SKM-1 treated with dmso at 0.1 percent for 144 hours (cell line): ENCODE measurements around the gene XCR1.
"Not testable (repeated sequence)": the region's sequence is repeated elsewhere in the genome, so short reads cannot be mapped to it uniquely, and the experiment has no call there.

Source experiments
- DNase-seq: peaks from one replicate; lab custom pipeline; 2025; ENCODE audit not compliant: unreplicated experiment; lab: John Stamatoyannopoulos, UW

The XCR1 gene, protein sequence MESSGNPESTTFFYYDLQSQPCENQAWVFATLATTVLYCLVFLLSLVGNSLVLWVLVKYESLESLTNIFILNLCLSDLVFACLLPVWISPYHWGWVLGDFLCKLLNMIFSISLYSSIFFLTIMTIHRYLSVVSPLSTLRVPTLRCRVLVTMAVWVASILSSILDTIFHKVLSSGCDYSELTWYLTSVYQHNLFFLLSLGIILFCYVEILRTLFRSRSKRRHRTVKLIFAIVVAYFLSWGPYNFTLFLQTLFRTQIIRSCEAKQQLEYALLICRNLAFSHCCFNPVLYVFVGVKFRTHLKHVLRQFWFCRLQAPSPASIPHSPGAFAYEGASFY

DNA sequence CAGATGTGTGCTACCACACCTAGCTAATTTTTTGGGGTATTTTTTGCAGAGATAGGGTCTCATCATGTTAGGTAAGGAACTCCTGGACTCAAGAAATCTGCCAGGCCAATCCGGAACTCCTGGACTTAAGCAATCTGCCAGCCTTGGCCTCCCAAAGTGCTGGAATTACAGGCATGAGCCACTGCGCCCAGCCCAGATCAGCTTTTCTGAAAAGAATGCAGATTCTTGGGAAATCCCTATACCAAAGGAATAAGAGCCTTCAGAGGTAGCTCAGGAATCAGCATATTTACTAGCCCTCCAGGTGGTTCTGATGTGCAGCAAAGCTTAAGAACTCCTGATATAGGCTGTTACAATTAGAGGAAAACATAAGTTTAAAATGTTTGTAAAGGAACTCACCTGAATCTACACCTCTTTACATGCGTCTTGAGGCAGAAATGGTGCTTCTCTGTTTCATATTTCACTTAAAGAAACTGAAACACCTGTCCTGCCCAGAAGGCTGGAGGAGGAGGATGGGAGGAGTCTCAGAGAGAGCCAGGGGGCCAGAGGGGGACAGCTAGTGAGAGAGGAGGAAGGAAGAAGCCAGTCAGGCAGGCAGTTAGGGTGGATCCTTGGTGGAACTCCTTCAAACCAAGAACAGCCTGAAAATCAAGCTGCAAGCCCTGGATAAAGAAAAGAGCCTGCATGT is at the start of gene XCR1:
Gene XCR1 (minus strand): TSS at position 463 of the 685 bp plus-strand sequence. CDS start 5,536 bp downstream, outside the sequence.
- no peak for DNase-seq

DNA sequence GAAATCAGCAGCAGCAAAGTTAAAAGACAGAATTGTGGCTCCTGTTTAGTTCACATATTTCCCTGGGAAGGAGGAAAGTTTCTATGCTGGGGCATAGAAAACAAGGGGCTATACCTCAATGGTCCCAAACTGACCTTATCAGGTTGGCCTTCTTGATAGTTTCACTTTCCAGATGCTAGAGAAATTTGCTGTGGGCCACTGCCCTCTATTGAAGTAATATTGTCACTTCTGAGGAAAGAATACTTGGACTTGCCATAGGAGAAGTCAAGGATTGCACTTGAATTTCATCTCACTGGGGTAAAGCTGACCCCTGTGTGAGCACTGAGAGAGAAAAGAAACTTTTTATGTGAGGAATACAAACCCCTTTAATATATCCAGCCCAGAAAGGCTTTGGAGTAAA is 49.3 kb upstream of the XCR1 start:
- no peak for DNase-seq

DNA sequence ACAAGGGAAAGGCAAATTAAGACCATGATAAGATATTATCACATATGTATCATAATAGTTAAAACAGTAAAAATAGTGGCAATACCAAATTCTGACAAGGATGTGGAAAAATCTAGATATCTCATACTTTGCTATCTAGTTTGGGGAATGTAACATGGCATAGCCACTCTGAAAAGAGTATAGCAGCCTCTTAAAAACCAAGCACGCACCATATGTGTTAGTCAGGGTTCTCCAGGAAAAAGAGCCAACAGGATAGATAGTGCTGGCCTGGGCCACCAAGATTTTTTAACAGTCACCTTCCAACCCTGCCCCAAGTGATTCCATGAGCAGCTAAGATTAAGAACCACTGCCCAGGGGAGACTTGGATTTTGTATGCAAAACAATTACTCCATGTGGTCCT is 48.5 kb upstream of the XCR1 start:
- no peak for DNase-seq

DNA sequence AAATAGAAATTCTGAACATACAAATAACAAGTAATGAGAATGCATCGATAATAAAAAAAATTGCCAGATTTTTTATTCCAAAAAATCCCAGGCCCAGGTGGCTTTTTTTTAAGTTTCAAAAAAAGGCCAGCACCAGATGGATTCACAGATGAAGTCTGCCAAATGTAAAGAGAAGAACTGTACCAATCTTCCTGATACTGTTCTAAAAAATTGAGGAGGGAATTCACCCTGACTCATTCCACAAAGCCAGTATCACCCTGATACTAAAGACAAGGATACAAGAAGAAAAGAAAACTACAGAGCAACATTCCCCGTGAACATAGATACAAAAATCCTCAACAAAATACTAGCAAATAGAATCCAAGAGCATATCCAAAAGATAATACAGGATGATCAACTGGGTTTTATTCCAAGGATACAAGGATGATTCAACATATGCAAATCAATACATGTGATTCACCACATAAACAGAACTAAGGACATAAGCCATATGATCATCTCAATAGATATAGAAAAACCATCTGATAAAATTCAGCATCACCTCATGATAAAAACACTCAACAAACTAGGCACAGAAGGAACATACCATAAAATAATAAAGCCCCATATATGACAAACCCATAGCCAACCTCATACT is 44.1 kb upstream of the XCR1 start:
- no peak for DNase-seq

DNA sequence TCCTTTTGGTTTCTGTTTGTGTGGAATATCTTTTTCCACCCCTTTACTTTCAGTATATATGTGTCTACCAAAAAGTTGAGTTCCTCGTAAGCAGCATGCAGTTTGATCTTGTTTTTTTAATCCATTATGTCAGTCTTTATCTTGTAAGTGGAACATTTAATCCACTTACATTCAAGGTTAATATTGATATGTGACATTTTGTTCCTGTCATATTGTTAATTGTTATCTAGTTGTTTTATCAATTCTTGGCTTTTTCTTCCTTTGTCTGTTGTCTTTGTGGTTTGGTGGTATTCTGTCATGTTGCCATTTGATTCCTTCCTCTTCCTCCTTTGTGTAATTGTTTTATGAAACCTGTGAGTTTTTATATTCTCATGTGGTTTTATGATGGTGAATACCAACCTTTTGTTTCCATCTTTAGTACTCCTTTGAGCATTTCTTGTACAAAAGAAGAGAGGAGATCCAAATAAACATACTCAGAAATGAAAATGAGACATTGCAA is 43.4 kb upstream of the XCR1 start:
- no peak for DNase-seq

DNA sequence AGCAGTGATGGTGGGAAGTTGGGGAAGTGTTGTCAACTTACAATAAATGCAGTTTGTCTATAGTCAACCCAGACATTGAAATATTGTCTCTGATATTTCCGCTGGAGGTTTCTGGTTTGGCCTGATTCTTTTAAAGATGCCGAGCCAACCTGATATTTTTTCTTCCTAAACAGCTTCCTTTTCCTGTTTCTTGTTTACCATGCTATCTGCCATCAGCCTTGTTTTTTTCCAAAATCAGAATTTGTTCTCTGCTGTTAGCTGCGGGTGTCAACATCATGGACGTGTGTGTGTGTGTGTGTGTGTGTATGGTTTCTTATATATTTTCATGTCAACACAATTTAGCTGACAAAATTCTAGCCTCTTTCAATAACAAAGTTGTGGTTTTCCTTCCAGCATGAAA is 41.2 kb upstream of the XCR1 start:
- DNase-seq = no peak

DNA sequence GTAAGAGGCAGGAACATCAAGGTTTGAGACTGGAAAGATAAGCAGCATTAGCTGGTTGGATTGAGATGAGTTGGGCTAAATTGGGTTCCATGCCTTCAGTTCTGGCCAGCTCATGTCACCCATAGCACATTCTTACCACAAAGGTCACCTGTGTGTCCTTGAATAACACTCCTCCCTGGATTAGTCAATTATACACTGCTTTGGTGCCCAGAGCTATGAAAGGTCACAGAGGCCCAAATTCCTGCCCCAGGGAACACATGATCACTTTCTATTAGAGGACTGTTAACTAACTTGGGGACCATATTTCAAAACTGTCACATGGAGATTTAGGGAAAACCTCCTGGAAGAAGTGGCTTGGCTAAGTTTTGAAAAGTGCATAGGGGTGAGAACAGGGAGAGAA is 40.1 kb upstream of the XCR1 start:
- DNase-seq = no peak

GRCh38 chr3:46065750-46066256 is 38.5 kb upstream of the XCR1 start:
- no peak for DNase-seq

DNA sequence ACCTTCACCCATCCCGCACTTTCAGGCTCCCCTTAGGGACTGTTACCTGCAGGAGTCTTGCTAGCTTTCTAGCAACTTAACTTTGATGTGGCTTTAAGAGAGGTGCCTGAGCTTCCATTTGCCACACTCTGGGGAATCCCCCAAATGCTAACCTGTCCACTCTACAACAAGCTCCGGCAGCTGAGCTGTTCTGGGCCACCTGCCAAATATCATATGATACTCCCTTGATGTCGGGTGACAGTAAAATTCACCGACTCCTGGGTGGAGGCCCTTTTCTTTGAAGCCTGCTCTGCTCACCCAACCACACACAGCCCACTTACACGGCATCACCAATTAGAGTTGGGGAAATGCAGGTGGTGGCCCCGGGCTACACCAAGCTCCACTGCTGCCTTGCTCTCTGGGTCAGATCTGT is 38.0 kb upstream of the XCR1 start:
- no peak for DNase-seq

GRCh38 chr3:46062679-46063078 is 35.4 kb upstream of the XCR1 start:
- DNase-seq = no peak

GRCh38 chr3:46061887-46062286 is 34.6 kb upstream of the XCR1 start:
- no peak for DNase-seq

GRCh38 chr3:46061108-46061720 is 33.9 kb upstream of the XCR1 start:
- no peak for DNase-seq

DNA sequence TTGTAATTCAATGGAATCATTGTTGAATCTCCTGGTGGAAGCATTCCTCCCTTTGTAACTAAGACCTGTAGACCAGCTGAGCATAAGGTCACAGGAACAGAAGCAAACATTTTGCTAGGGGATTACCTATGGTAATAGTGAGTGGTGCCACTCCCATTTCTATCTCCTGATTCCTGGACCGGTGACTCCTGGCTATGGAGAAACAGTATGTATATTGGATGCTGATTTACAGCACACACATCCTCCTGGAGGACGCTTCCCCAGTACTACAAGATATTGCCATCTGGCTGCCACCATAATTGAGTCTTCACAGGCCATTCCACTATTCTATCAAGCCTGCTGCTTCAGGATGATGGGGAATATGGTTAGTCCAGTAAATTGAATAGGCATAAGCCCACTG is 33.3 kb upstream of the XCR1 start:
- no peak for DNase-seq

- DNase-seq = peak; percentile 46
Observed at GRCh38 chr3:46059432-46059831, 32.1 kb upstream of the XCR1 start.

DNA sequence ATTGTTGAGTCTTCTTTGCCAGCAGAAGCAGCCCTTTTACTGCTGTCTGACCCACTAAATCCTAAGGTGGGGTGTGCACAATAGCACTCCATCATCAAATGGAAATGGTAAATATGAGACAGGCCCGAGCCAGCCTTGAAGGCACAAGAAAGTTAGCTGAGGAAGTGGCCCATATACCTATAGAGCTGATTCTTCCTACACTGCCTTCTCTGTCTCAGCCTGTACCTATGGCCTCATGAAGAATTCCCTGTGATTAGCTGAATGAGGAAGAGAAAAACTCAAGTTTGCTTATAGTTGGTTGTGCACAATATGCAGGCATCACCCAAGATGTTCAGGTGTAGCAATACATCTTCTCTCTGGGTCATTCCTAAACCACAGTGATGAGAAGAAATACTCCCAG is 31.7 kb upstream of the XCR1 start:
- no peak for DNase-seq

DNA sequence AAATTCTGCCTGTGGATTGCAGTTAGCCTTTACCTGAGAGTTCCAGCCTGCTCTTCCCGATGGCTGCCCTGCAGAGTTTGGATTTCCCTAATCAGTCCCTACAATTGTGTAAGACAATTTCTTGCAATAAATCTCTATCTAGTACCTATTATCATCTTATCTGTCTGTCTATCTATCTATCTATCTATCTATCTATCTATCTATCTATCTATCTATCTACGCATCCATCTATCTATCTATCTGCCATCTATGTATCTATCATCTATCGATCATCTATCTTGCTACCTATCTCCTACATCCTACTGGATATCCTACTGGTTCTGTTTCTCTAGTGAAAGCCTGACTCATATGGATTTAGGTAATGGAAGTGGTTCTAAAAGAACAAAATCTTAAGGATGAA is 30.4 kb upstream of the XCR1 start:
- DNase-seq = no peak

DNA sequence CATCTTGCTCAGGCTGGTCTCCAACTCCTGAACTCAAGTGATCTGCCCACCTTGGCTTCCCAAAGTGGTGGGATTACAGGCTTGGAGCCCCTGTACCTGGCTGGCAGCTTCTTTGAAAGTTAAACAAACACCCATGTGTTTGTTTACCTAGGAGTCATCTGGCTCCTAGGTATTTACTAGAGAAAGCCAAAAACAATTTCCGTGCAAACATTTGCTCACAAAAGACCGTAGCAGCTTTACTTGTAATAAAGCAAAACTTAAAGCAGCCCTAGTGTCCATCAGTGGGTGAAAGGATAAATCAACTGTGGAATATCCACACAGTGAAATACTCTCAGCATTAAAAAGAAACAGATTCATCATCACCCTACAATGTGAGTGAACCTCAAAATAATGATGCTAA is 29.4 kb upstream of the XCR1 start:
- no peak for DNase-seq

- DNase-seq = not testable (repeated sequence)
Observed at GRCh38 chr3:46053761-46054515, 26.7 kb upstream of the XCR1 start.

DNA sequence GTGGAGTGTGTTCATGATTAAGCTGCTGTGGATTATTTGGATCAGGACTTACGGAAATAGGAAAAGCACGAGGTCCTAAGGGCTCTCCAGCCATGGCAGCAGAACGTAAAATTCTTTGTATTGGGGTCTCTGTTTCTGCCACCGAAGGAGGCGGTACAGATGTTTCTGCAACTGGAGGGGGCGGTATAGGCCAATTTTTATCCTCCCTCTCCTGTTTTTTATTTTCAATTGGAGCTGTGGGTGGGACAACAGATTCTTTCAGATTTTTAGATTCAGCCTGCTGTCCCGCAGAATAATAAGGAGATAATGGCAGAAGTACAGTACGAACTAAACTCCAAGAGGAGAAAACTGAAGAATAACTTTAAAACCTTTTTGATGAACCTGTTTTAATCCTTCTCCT is 26.0 kb upstream of the XCR1 start:
- DNase-seq = not testable (repeated sequence)

GRCh38 chr3:46052531-46052930 is 25.2 kb upstream of the XCR1 start:
- DNase-seq = no peak

GRCh38 chr3:46049093-46049492 is 21.8 kb upstream of the XCR1 start:
- no peak for DNase-seq
